Measurements from ENCODE around the gene LRRC8D.
"Not testable (repeated sequence)": the region's sequence is repeated elsewhere in the genome, so short reads cannot be mapped to it uniquely, and the experiment has no call there.

The LRRC8D gene

GRCh38 chr1:89965193-89965768 lies 144.4 kb downstream of the LRRC8D start:
- DNase-seq, result no peak

DNA sequence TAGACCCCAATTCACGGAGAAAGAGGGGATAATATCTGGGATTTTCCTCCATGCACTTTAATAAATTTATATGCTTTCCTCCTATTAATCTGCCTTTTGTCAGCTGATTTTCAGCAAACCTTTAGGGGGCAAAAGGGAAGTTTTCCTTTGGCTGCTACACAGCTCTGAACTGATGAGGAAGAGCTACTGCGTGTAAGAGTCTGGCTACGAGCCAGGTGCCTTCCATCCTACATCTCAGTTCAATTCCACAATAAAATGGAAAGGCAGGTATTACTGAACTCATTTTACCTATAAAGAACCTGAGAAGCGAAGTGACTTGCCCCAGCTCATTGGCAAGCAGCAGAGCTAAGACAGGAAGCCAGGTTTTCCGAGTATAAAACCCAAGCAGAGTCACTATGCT lies 145.8 kb downstream of the LRRC8D start:
- DNase-seq, result no peak

GRCh38 chr1:89971600-89971999 lies 150.8 kb downstream of the LRRC8D start:
- no peak for DNase-seq

GRCh38 chr1:89972024-89972423 lies 151.2 kb downstream of the LRRC8D start:
- no peak for DNase-seq

DNA sequence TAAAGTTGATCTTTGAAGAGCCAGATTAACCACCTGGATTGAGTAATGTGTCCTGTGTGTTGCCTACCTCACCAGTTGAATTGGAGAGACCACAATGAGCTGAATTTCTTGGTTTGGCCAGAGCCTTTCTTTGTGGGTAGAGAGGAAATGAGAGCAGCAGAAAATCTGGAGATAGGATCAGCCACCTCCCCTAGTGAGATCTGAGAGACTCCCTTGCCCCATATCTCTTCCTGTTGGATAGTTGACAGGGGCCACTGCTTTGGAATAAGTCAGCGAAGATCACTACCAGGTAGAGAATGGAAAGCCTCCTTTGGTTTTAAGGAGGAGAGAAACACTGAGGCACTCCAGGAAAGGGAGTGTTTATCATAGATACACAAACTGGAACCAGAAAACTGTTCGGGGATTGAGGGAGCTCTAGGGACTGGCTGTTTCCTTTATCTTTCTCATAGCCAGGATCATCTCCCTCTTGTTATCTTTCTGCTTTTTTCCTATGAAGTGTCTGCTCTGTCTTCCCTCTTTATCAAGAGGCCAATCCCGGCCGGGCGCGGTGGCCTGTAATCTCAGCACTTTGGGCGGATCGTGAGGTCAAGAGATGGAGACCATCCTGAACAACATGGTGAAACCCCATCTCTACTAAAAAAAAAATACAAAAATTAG lies 152.8 kb downstream of the LRRC8D start:
- no peak for DNase-seq

DNA sequence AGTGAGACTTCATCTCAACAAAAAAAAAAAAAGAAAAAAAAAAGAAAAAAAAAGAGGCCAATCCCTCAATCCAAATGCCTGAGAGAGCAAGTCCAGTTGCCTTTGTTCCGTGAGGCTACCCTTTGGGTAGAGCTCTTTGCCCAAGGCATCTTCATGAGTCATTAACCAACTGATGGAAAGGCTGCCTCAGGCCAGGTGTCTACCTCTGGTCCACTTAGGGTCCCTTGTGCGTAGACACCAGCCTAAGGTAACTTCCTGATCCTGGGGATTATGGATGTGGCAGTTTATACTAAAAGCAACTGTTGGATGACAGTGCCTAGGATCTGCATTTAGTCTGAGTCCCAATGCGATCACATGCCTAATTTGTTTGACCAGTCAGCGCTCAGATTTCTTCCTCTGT lies 153.4 kb downstream of the LRRC8D start:
- no peak for DNase-seq

GRCh38 chr1:89974696-89975470 lies 154.1 kb downstream of the LRRC8D start:
- DNase-seq, result no peak

DNA sequence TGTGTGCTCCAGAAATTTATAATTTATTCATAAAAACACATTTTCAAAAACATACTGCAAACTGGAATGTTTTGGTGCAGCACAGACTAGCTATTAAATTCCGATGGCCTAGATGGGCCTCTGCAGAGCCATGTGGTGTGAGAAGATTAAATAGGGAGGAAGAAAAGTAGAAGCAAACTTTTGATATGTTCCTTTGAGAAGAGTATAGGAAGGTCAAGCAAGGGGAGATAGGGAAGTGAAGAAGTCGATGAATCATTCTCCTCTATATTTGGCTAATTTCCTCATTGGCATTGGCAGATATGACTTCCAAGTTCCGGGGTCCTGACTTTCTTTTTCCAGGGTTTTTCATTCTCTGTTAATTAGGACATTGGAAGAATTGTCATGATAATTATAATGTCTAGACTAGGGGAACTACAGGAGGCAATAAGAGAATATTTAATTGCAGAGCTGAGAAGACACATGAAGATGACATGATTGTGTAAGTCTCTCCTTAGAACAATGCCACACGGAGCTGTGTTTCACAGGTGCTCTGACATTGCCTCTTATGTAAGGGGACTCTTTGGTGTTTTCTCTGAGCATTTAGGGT lies 154.8 kb downstream of the LRRC8D start:
- no peak for DNase-seq

DNA sequence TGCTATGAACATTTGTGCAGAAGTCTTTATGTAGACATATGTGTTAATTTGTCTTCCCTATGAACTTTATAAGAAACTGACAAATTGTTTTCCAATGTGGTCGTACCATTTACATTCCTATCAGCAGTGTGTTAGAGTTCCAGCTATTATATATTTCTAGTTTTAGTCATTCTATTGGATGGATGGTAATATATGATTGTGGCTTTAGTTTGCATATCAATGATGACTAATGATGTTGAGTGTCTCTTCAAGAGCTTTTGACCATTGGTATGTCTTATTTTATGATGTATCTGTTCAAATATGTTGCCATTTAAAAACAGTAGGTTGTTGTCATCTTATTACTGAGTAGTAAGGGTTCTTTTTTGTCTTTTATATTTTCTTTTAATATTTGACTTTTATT lies 157.9 kb downstream of the LRRC8D start:
- DNase-seq, result no peak

DNA sequence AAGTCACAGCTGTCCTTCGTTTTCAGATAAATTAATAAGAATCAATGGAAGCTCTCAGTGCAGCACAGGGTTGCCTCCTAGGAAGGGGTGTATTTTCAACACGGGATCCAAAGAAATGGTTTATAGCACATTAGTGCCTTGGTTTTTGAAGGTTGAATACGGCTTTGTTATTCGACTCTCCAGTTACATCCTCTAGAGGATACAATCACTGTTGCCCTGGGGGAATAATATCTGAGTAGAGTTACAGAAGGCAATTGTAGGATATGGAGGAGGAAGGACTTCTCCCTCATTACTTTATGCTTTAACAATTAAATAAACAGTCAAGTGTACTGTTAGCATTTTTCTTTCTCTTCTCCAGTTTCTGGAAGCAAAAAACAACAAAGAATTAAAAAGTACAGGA lies 159.8 kb downstream of the LRRC8D start:
- no peak for DNase-seq

DNA sequence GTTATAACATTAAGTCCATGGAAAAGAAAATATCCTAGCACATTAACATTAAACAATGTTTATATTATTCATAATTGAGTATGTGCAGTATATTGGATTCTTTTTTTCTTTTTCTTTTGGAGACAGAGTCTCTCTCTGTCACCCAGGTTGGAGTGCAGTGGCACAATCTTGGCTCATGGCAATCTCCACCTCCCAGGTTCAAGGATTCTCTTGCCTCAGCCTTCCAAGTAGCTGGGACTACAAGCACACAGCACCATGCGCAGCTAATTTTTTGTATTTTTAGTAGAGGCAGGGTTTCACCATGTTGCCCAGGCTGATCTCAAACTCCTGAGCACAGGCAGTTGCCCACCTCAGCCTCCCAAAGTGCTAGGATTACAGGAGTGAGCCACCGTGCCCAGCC lies 162.0 kb downstream of the LRRC8D start:
- DNase-seq, result not testable (repeated sequence)

DNA sequence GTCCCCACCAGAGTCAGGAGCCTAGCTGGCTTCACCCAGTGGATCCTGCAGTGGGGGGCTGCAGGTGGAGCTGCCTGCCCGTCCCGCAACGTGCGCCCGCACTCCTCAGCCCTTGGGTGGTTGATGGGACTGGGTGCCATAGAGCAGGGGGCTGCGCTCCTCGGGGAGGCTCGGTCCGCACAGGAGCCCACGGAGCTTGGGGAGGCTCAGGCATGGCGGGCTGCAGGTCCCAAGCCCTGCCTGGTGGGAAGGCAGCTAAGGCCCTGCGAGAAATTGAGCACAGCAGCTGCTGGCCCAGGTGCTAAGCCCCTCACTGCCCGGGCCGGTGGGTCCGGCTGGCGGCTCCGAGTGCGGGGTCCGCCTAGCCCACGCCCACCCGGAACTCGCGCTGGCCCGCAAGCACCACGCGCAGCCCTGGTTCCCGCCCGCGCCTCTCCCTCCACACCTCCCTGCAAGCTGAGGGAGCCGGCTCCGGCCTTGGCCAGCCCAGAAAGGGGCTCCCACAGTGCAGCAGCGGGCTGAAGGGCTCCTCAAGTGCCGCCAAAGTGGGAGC lies 163.8 kb downstream of the LRRC8D start:
- not testable (repeated sequence) for DNase-seq

- no peak for DNase-seq
Measured at GRCh38 chr1:89986020-89986419, 165.2 kb downstream of the LRRC8D start.

Data from activated CD4-positive, CD25-positive, alpha-beta regulatory T cell treated with anti-CD3 and anti-CD28 coated beads, Interleukin-2, amount 50 U/mL, for 72 hours (primary cell).